ENCODE results near the gene PHF21A. TPM values are rescaled to one million over a fixed set of nuclear protein-coding genes. Genes with fewer than 3 reads are reported as not detected.
A peak's percentile ranks its signal among the peaks of the same experiment; 100 is the strongest.

Gene PHF21A
- total RNA-seq, 4 donors from 2014 or later, result 11.2 to 22.3 (median 15.9) TPM

DNA sequence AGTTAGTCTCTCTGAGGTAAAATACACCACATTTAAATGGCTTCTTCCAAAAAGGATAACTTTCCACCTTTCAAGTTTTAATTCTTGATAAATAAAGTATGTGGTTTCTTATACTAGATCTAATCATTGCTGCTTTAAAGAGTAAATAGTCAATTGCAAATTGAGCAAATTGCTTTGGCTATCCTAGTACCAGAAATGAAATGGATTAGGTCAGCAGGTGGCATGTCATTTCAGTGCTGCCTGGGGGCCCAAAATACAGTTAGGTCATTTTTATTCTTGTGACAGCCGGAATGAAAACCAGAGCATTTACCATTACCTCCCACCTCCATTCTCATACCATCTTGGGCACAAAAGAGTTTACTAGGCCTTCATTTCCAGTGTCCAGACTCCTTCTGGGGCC, 70.2 kb downstream of the PHF21A start:
- DNase-seq, result no peak
- Histone ChIP-seq H3K27ac (no peak overlapping the region), H3K4me1 (peaks cover 16 to 55% (median 28%) of the 10 kb centered on the region in 3 donors), H3K9me3 (no peaks in the 10 kb centered on the region), H3K4me3 (no peak overlapping the region), H3K27me3 (no peaks in the 10 kb centered on the region), H3K36me3 (no peaks in the 10 kb centered on the region)
- WGBS, 2 donors, result 100% methylated on average over 1 of the region's 1 CpG
- intact Hi-C loops (cut with DNase I), result no loop called here
- TF ChIP-seq POLR2A (IDR thresholded peaks at IDR 0.05), result no peak
- TF ChIP-seq, protein P1, sequence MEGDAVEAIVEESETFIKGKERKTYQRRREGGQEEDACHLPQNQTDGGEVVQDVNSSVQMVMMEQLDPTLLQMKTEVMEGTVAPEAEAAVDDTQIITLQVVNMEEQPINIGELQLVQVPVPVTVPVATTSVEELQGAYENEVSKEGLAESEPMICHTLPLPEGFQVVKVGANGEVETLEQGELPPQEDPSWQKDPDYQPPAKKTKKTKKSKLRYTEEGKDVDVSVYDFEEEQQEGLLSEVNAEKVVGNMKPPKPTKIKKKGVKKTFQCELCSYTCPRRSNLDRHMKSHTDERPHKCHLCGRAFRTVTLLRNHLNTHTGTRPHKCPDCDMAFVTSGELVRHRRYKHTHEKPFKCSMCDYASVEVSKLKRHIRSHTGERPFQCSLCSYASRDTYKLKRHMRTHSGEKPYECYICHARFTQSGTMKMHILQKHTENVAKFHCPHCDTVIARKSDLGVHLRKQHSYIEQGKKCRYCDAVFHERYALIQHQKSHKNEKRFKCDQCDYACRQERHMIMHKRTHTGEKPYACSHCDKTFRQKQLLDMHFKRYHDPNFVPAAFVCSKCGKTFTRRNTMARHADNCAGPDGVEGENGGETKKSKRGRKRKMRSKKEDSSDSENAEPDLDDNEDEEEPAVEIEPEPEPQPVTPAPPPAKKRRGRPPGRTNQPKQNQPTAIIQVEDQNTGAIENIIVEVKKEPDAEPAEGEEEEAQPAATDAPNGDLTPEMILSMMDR (IDR thresholded peaks at IDR 0.05), result no peak

DNA sequence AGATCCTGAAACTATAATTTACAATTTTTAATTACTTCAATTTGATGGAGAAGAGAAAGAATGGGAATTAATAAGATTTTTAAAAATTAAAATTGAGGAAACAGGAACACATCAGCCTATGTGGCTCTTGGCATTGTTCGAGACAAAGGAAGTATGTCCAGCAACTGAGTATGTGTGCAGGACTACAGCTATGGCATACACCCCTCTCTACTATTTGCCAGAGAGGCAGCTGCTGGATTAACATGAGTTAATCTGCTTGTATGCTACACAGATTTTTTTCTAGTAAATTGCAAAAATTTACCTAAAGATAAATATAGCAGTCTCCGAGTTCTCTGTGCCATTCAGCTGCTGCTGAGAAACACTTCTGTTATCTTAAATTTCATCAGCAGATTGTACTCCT, 70.6 kb downstream of the PHF21A start:
- Histone ChIP-seq H3K4me1 (peaks cover 16 to 58% (median 29%) of the 10 kb centered on the region in 3 donors), H3K4me3 (no peak overlapping the region), H3K9me3 (no peaks in the 10 kb centered on the region), H3K36me3 (no peaks in the 10 kb centered on the region), H3K27ac (peak overlapping the region in 2 of 4 donors; percentile 44 to 59), H3K27me3 (no peaks in the 10 kb centered on the region)
- intact Hi-C loops (cut with DNase I), result no loop called here
- TF ChIP-seq, protein P1 (IDR thresholded peaks at IDR 0.05), result no peak
- TF ChIP-seq POLR2A (IDR thresholded peaks at IDR 0.05), result no peak
- no peak for DNase-seq
- 61% methylated on average over 2 of the region's 2 CpGs for WGBS, 2 donors

DNA sequence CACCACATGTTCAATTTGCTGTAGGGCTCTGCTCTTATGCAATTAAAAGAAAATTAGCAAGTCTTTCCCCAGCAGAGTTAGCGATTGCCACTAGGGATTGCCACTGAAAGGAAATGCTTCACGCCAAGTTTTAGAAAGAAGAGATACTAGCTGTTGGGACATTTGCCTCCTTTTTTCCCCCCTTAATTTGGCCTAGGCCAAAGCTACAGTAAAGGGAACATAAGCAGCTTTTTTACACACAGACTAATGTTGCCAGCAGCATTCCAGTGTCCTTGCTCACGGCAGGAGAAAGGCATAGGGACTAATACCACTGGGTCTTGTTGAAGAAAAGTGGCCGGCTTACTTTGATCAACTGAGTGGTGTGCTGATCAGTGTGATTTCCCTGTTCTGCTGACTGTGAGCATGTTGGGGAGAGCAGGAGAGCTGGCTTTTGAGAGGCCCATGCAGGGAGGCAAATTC, 71.2 kb downstream of the PHF21A start:
- Histone ChIP-seq H3K4me1 (peaks cover 16 to 60% (median 29%) of the 10 kb centered on the region in 3 donors), H3K36me3 (no peaks in the 10 kb centered on the region), H3K9me3 (no peaks in the 10 kb centered on the region), H3K4me3 (no peak overlapping the region), H3K27me3 (no peaks in the 10 kb centered on the region), H3K27ac (peak overlapping the region; percentile 24 to 59 (median 40))
- no peak for DNase-seq
- 20 to 27% methylated on average over 4 of the region's 4 CpGs for WGBS, 2 donors
- TF ChIP-seq POLR2A (IDR thresholded peaks at IDR 0.05), result no peak
- TF ChIP-seq, protein P1 (IDR thresholded peaks at IDR 0.05), result peak in 1 of 6 experiments; percentile 10
- intact Hi-C loops (cut with DNase I), result no loop called here

DNA sequence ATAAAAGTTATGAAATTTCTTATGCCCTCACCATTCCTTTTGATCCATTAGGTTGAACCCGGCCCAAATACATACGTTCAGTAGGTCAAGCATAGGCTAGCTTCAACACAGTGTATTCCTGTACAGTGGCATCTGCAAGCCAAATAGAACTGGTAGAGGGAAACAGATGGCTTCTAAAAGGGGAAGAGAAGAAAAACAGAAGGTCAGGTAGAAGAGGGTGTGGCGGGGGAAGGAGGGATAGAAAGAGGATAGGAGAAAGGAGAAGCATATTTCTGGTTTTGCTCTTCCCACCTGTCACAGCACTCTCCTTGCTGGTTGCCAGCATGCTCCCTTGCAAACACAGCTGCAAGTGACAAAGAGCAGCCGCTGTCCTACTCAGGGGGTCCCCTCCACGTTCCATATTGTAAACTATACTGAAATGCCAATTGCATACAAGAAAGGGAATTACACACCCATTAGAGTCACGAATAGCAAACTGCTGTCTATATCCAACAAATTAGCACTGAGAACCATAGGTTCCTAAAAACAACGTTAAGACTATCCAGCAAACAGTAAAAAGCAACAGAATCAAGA, 71.8 kb downstream of the PHF21A start:
- Histone ChIP-seq H3K27me3 (no peaks in the 10 kb centered on the region), H3K4me1 (peaks cover 16 to 66% (median 29%) of the 10 kb centered on the region in 3 donors), H3K9me3 (no peaks in the 10 kb centered on the region), H3K36me3 (no peaks in the 10 kb centered on the region), H3K27ac (peak overlapping the region in 2 of 4 donors; percentile 44 to 59), H3K4me3 (no peak overlapping the region)
- intact Hi-C loops (cut with DNase I), result no loop called here
- WGBS, 2 donors, result 60 to 67% methylated on average over 7 of the region's 7 CpGs
- TF ChIP-seq POLR2A (IDR thresholded peaks at IDR 0.05), result no peak
- TF ChIP-seq, protein P1 (IDR thresholded peaks at IDR 0.05), result no peak
- DNase-seq, result no peak

DNA sequence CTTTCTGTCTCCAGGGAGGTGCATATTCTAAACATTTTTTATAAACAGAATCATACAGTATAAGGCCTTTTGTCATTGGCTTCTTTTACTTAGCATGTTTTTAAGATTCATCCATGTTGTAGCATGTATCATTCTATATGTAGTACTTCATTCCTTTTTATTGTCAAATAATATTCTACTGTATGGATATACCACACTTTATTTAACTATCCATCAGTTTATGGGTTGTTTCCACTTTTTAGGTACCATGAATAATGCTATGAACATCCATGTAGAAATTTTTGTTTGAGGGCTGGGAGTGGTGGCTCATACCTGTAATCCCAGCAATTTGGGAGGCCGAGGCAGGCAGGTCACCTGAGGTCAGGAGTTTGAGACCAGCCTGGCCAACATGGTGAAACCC, 73.1 kb downstream of the PHF21A start:
- no peak for DNase-seq
- peak overlapping the region in 2 of 4 donors; percentile 35 to 55 for H3K27ac ChIP-seq
- no peaks in the 10 kb centered on the region for H3K9me3 ChIP-seq
- intact Hi-C loops (cut with DNase I), result no loop called here
- TF ChIP-seq POLR2A (IDR thresholded peaks at IDR 0.05), result no peak
- TF ChIP-seq, protein P1 (IDR thresholded peaks at IDR 0.05), result no peak
- peaks cover 16 to 67% (median 29%) of the 10 kb centered on the region in 3 donors for H3K4me1 ChIP-seq
- no peaks in the 10 kb centered on the region for H3K27me3 ChIP-seq
- WGBS, 2 donors, result 33 to 67% methylated on average over 1 of the region's 1 CpG
- no peaks in the 10 kb centered on the region for H3K36me3 ChIP-seq
- H3K4me3 ChIP-seq, result no peak overlapping the region
